Prostate gland (tissue), 2 donors: Measurements from ENCODE around the gene CNN3.

Experiments used
- CTCF ChIP-seq, 4 experiments: fragments of 200-600 bp in 2 of 4; fragments of 450-650 bp in 2 of 4; sonication (generic) in 2 of 4; IDR thresholded peaks; 1 replicate in 3 of 4; 2 replicates in 1 of 4; pipeline ENCODE4 v1.5.1; 2016 to 2019; ENCODE audit warnings: antibody characterized with exemption in 4 of 4, mild to moderate bottlenecking in 2 of 4, moderate library complexity in 2 of 4
- POLR2A ChIP-seq: fragments of 450-650 bp; IDR thresholded peaks from one replicate; pipeline ENCODE4 v1.6.1; 2016; ENCODE audit warnings: antibody characterized with exemption, mild to moderate bottlenecking
- POLR2AphosphoS5 ChIP-seq: sonication (generic); formaldehyde crosslinking; IDR thresholded peaks from one replicate; pipeline ENCODE4 v1.6.1; 2017; ENCODE audit warnings: antibody characterized with exemption

- no peak for TF ChIP-seq POLR2A
- TF ChIP-seq CTCF (IDR thresholded peaks at IDR 0.05): no peak
- no peak for TF ChIP-seq POLR2AphosphoS5
Observed at GRCh38 chr1:94970783-94971182, 43.9 kb upstream of the CNN3 start.
